HCT116 (cell line): ENCODE data around the gene SMPDL3A. TPM values are rescaled to one million over a fixed set of nuclear protein-coding genes. Genes with fewer than 3 reads are reported as not detected.

Source experiments
- ATAC-seq: fragments of 200-7000 bp; cut with Tn5 transposase; 2 replicates; pipeline ENCODE4 v1.9.1; 2020; ENCODE audit warnings: mild to moderate bottlenecking, moderate library complexity
- BruUV-seq: library from RNA; stranded (reverse); fragments of 400-500 nt; replicated peaks from 2 replicates; lab custom pipeline; 2021; lab: Mats Ljungman, UMichigan
- CTCF ChIA-PET: fragments of 300-600 bp; sonication (Branson Sonifier 250); formaldehyde crosslinking; loops from one replicate; lab custom pipeline; 2021; ENCODE audit warnings: antibody characterized with exemption; lab: Charles Lee
- POLR2A ChIA-PET: fragments of 300-600, 350-600 bp; sonication (Branson Sonifier 250); formaldehyde crosslinking; loops from one replicate; lab custom pipeline; 2021; ENCODE audit warnings: antibody characterized with exemption; lab: Charles Lee
- RAD21 ChIA-PET, 2 experiments: fragments of 300-600 bp; sonication (Branson Sonifier 250); formaldehyde crosslinking; loops; one replicate each; lab custom pipeline; 2023; ENCODE audit warnings: low total read pairs in 2 of 2; ENCODE audit not compliant: uncharacterized antibody in 2 of 2, unreplicated experiment in 2 of 2, low non-redundant PET in 1 of 2; lab: Charles Lee
- DNase-seq: peaks from one replicate; pipeline ENCODE4 v3.0.0-alpha.2; 2010; ENCODE audit warnings: low read depth, low spot score
- H2AFZ ChIP-seq: fragments of 200-600 bp; shearing (Covaris generic), sonication (generic); 2 replicates; pipeline ENCODE4 v1.6.1; 2017; ENCODE audit warnings: low read depth, mixed run types, mixed read lengths, antibody characterized with exemption, low read length; ENCODE audit not compliant: poor library complexity, severe bottlenecking
- H3K27ac ChIP-seq: 2 replicates; pipeline ENCODE4 v1.5.1; 2012; ENCODE audit warnings: low read depth, low read length
- H3K27me3 ChIP-seq: fragments of 200-600 bp; sonication (generic); 2 replicates; pipeline ENCODE4 v1.6.1; 2016; ENCODE audit warnings: mixed run types, low read length, mixed read lengths; ENCODE audit not compliant: insufficient read depth
- H3K36me3 ChIP-seq, 2 experiments: fragments of 200-500 bp in 1 of 2; fragments of 200-600 bp in 1 of 2; sonication (Bioruptor generic) in 1 of 2; sonication (generic) in 1 of 2; 2 replicates each; pipeline versions ENCODE4 v1.5.1 to v1.6.1; 2014 to 2016; ENCODE audit warnings: low read length in 2 of 2, inconsistent platforms in 1 of 2, mixed read lengths in 1 of 2, mixed run types in 1 of 2; ENCODE audit not compliant: insufficient read depth in 2 of 2, control insufficient read depth in 1 of 2
- H3K4me1 ChIP-seq, 2 experiments: fragments of 200-600 bp in 1 of 2; sonication (generic) in 1 of 2; 2 replicates each; pipeline versions ENCODE4 v1.5.1 to v1.6.1; 2012 to 2017; ENCODE audit warnings: low read length in 2 of 2, inconsistent platforms in 1 of 2, mild to moderate bottlenecking in 1 of 2, mixed read lengths in 1 of 2, mixed run types in 1 of 2, moderate library complexity in 1 of 2; ENCODE audit not compliant: insufficient read depth in 2 of 2, control insufficient read depth in 1 of 2
- H3K4me2 ChIP-seq: fragments of 200-600 bp; sonication (generic); 2 replicates; pipeline ENCODE4 v1.6.1; 2017; ENCODE audit warnings: mixed run types, low read length, mixed read lengths
- H3K4me3 ChIP-seq, 2 experiments: fragments of 200-600 bp in 1 of 2; sonication (generic) in 1 of 2; replicated peaks in 1 of 2; 2 replicates each; pipeline ENCODE4 v1.5.1; 2011 to 2016; ENCODE audit warnings: low read length in 2 of 2, control low read depth in 1 of 2, low read depth in 1 of 2, mild to moderate bottlenecking in 1 of 2, mixed read lengths in 1 of 2, mixed run types in 1 of 2
- H3K79me2 ChIP-seq: fragments of 200-600 bp; sonication (generic); 2 replicates; pipeline ENCODE4 v1.6.1; 2017; ENCODE audit warnings: mild to moderate bottlenecking, mixed run types, low read length, moderate library complexity, mixed read lengths; ENCODE audit not compliant: insufficient read depth
- H3K9ac ChIP-seq: fragments of 200-600 bp; sonication (generic); 2 replicates; pipeline ENCODE4 v1.6.1; 2016; ENCODE audit warnings: low read length, mixed read lengths
- H3K9me2 ChIP-seq: fragments of 200-600 bp; sonication (generic), shearing (Covaris generic); 2 replicates; pipeline ENCODE4 v1.6.1; 2017; ENCODE audit warnings: mixed run types, mild to moderate bottlenecking, moderate library complexity; ENCODE audit not compliant: insufficient read depth
- H3K9me3 ChIP-seq, 2 experiments: fragments of 200-500 bp in 1 of 2; fragments of 200-600 bp in 1 of 2; sonication (Bioruptor generic) in 1 of 2; sonication (generic) in 1 of 2; 2 replicates each; pipeline ENCODE4 v1.6.1; 2014 to 2017; ENCODE audit warnings: low read length in 2 of 2, mixed read lengths in 2 of 2, inconsistent platforms in 1 of 2, low read depth in 1 of 2, mild to moderate bottlenecking in 1 of 2, mixed run types in 1 of 2, moderate library complexity in 1 of 2; ENCODE audit not compliant: control insufficient read depth in 1 of 2, insufficient read depth in 1 of 2
- H4K20me1 ChIP-seq: fragments of 200-600 bp; sonication (generic), shearing (Covaris generic); 2 replicates; pipeline ENCODE4 v1.6.1; 2017; ENCODE audit warnings: mixed run types, mild to moderate bottlenecking, moderate library complexity; ENCODE audit not compliant: insufficient read depth
- CBX3 ChIP-seq: IDR thresholded peaks from 2 replicates; pipeline ENCODE4 v1.6.1; 2012; ENCODE audit warnings: low read depth
- CEBPB ChIP-seq: IDR thresholded peaks from 2 replicates; pipeline ENCODE4 v1.6.1; 2012; ENCODE audit warnings: low read depth
- EGR1 ChIP-seq: IDR thresholded peaks from 2 replicates; pipeline ENCODE4 v1.6.1; 2012; ENCODE audit warnings: low read depth
- EZH2 ChIP-seq: fragments of 200-600 bp; sonication (generic); IDR thresholded peaks from 2 replicates; pipeline ENCODE4 v1.6.1; 2017; ENCODE audit warnings: antibody characterized with exemption, mixed run types
- EZH2phosphoT487 ChIP-seq: fragments of 200-600 bp; IDR thresholded peaks from 2 replicates; pipeline ENCODE4 v1.6.1; 2018; ENCODE audit warnings: antibody characterized with exemption, borderline replicate concordance
- JUND ChIP-seq: IDR thresholded peaks from 2 replicates; pipeline ENCODE4 v1.6.1; 2012
- POLR2A ChIP-seq: IDR thresholded peaks from 2 replicates; pipeline ENCODE4 v1.7.0; 2011; ENCODE audit warnings: borderline replicate concordance; ENCODE audit not compliant: insufficient read depth, insufficient read length; ENCODE audit errors: extremely low read depth
- POLR2AphosphoS5 ChIP-seq: IDR thresholded peaks from 2 replicates; pipeline ENCODE4 v1.6.1; 2011; ENCODE audit warnings: mild to moderate bottlenecking, low read depth, low read length, moderate library complexity
- RAD21 ChIP-seq: IDR thresholded peaks from 2 replicates; pipeline ENCODE4 v1.6.1; 2012; ENCODE audit warnings: low read depth, mild to moderate bottlenecking
- SIN3A ChIP-seq: IDR thresholded peaks from 2 replicates; pipeline ENCODE4 v1.6.1; 2012; ENCODE audit warnings: low read depth
- SP1 ChIP-seq: IDR thresholded peaks from 2 replicates; pipeline ENCODE4 v1.6.1; 2012; ENCODE audit warnings: low read depth
- SRF ChIP-seq: IDR thresholded peaks from 2 replicates; pipeline ENCODE4 v1.6.1; 2012; ENCODE audit warnings: low read depth
- YY1 ChIP-seq: IDR thresholded peaks from 2 replicates; pipeline ENCODE4 v1.6.1; 2011; ENCODE audit warnings: low read length, low read depth, moderate library complexity, mild to moderate bottlenecking; ENCODE audit not compliant: insufficient replicate concordance; ENCODE audit errors: extremely low read depth
- ZFX ChIP-seq: fragments of 450-650 bp; IDR thresholded peaks from 2 replicates; pipeline ENCODE4 v1.6.1; 2017
- ZNF274 ChIP-seq: fragments of 200-500 bp; sonication (Bioruptor generic); IDR thresholded peaks from 2 replicates; pipeline ENCODE4 v1.6.1; 2014; ENCODE audit warnings: mild to moderate bottlenecking, low read depth, low read length, inconsistent platforms
- intact Hi-C: fragments of 100-400 bp; cut with micrococcal nuclease; formaldehyde crosslinking; loops from 2 replicates; pipeline ENCODE4 v1.10.0; 2022
- total RNA-seq: library from RNA; stranded (reverse); gene quantifications from one replicate; pipeline ENCODE4 v1.2.1, GENCODE V29; 2021; ENCODE audit not compliant: unreplicated experiment
- TF ChIP-seq, protein P1 (sequence below): IDR thresholded peaks from 2 replicates; pipeline ENCODE4 v1.6.1; 2012
- TF ChIP-seq, protein P2 (sequence below): IDR thresholded peaks from 2 replicates; pipeline ENCODE4 v1.6.1; 2012; ENCODE audit warnings: low read depth
- TF ChIP-seq, protein P3 (sequence below), 3 experiments: fragments of 200-600 bp in 1 of 3; sonication (generic) in 1 of 3; IDR thresholded peaks in 2 of 3; conservative IDR thresholded peaks in 1 of 3; 2 replicates each; pipeline ENCODE4 v1.5.1; 2012 to 2017; ENCODE audit warnings: low read depth in 2 of 3, low read length in 2 of 3, antibody characterized with exemption in 1 of 3, borderline replicate concordance in 1 of 3, control low read depth in 1 of 3, mild to moderate bottlenecking in 1 of 3, mixed read lengths in 1 of 3, mixed run types in 1 of 3, moderate library complexity in 1 of 3; ENCODE audit not compliant: insufficient read depth in 1 of 3
- TF ChIP-seq, protein P4 (sequence below): IDR thresholded peaks from 2 replicates; pipeline ENCODE4 v1.6.1; 2011; ENCODE audit warnings: mild to moderate bottlenecking, low read length, moderate library complexity; ENCODE audit not compliant: insufficient replicate concordance; ENCODE audit errors: extremely low read depth

The SMPDL3A gene
- total RNA-seq, 1 experiment from 2014 or later, result 2.4 TPM

DNA sequence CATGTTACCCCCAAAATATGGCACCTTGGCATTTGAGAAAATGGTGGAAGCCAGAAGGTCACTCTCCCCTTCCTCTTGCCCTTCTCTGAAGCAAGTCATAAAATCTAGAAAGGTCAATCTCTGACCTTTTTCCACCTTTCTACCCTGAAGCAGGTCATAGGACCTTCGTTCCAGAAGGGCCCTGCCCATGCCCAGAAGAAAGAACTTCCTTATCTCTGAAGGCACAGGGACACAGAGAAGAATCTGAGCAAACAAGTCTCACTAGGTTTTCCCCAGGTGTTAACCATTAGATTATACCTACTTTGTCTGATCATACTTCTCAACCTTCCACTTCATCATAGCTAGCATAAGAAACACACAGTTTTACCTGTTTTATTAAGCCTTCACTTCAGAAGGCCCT lies 42.5 kb downstream of the SMPDL3A start:
- no peaks in the 10 kb centered on the region for H3K9me2 ChIP-seq
- no TSS peak for BruUV-seq
- H2AFZ ChIP-seq, result no peak overlapping the region
- no peak overlapping the region for H3K9ac ChIP-seq
- ATAC-seq, result no peak
- no peaks in the 10 kb centered on the region for H3K9me3 ChIP-seq
- H3K36me3 ChIP-seq, result no peaks in the 10 kb centered on the region
- H4K20me1 ChIP-seq, result no peaks in the 10 kb centered on the region
- TF ChIP-seq ZNF274, result no peak
- TF ChIP-seq RAD21, result no peak
- TF ChIP-seq, protein P1, sequence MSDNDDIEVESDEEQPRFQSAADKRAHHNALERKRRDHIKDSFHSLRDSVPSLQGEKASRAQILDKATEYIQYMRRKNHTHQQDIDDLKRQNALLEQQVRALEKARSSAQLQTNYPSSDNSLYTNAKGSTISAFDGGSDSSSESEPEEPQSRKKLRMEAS, result no peak
- no peak for TF ChIP-seq CBX3
- no peak for TF ChIP-seq CEBPB
- no peak for TF ChIP-seq EZH2
- no peak for TF ChIP-seq SIN3A
- no peak for TF ChIP-seq SP1
- TF ChIP-seq YY1, result no peak
- TF ChIP-seq EGR1, result no peak
- TF ChIP-seq, protein P2, sequence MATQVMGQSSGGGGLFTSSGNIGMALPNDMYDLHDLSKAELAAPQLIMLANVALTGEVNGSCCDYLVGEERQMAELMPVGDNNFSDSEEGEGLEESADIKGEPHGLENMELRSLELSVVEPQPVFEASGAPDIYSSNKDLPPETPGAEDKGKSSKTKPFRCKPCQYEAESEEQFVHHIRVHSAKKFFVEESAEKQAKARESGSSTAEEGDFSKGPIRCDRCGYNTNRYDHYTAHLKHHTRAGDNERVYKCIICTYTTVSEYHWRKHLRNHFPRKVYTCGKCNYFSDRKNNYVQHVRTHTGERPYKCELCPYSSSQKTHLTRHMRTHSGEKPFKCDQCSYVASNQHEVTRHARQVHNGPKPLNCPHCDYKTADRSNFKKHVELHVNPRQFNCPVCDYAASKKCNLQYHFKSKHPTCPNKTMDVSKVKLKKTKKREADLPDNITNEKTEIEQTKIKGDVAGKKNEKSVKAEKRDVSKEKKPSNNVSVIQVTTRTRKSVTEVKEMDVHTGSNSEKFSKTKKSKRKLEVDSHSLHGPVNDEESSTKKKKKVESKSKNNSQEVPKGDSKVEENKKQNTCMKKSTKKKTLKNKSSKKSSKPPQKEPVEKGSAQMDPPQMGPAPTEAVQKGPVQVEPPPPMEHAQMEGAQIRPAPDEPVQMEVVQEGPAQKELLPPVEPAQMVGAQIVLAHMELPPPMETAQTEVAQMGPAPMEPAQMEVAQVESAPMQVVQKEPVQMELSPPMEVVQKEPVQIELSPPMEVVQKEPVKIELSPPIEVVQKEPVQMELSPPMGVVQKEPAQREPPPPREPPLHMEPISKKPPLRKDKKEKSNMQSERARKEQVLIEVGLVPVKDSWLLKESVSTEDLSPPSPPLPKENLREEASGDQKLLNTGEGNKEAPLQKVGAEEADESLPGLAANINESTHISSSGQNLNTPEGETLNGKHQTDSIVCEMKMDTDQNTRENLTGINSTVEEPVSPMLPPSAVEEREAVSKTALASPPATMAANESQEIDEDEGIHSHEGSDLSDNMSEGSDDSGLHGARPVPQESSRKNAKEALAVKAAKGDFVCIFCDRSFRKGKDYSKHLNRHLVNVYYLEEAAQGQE, result no peak
- TF ChIP-seq JUND, result no peak
- TF ChIP-seq POLR2AphosphoS5, result no peak
- TF ChIP-seq, protein P3, sequence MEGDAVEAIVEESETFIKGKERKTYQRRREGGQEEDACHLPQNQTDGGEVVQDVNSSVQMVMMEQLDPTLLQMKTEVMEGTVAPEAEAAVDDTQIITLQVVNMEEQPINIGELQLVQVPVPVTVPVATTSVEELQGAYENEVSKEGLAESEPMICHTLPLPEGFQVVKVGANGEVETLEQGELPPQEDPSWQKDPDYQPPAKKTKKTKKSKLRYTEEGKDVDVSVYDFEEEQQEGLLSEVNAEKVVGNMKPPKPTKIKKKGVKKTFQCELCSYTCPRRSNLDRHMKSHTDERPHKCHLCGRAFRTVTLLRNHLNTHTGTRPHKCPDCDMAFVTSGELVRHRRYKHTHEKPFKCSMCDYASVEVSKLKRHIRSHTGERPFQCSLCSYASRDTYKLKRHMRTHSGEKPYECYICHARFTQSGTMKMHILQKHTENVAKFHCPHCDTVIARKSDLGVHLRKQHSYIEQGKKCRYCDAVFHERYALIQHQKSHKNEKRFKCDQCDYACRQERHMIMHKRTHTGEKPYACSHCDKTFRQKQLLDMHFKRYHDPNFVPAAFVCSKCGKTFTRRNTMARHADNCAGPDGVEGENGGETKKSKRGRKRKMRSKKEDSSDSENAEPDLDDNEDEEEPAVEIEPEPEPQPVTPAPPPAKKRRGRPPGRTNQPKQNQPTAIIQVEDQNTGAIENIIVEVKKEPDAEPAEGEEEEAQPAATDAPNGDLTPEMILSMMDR (IDR thresholded peaks at IDR 0.05 in 2 of 3, conservative IDR thresholded peaks at IDR 0.05 in 1 of 3; ENCODE audit: borderline replicate concordance in 1 of 3, insufficient read depth in 1 of 3, low read depth in 2 of 3, low read length in 2 of 3), result no peak
- TF ChIP-seq POLR2A, result no peak
- TF ChIP-seq ZFX, result no peak
- TF ChIP-seq EZH2phosphoT487, result no peak
- TF ChIP-seq, protein P4, sequence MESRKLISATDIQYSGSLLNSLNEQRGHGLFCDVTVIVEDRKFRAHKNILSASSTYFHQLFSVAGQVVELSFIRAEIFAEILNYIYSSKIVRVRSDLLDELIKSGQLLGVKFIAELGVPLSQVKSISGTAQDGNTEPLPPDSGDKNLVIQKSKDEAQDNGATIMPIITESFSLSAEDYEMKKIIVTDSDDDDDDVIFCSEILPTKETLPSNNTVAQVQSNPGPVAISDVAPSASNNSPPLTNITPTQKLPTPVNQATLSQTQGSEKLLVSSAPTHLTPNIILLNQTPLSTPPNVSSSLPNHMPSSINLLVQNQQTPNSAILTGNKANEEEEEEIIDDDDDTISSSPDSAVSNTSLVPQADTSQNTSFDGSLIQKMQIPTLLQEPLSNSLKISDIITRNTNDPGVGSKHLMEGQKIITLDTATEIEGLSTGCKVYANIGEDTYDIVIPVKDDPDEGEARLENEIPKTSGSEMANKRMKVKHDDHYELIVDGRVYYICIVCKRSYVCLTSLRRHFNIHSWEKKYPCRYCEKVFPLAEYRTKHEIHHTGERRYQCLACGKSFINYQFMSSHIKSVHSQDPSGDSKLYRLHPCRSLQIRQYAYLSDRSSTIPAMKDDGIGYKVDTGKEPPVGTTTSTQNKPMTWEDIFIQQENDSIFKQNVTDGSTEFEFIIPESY, result no peak
- no peak for TF ChIP-seq SRF
- H3K4me1 ChIP-seq, result no peaks in the 10 kb centered on the region
- H3K27ac ChIP-seq, result no peak overlapping the region
- ChIA-PET CTCF (interaction anchor here (1.5 kb wide), 1 partner anchor 100 kb away, joined by 5 read pairs; no protein-coding TSS in a partner anchor), POLR2A (no interaction called here), RAD21 (no interaction called here)
- no peak overlapping the region for H3K4me3 ChIP-seq
- H3K27me3 ChIP-seq, result no peaks in the 10 kb centered on the region
- no peaks in the 10 kb centered on the region for H3K79me2 ChIP-seq
- no peak overlapping the region for H3K4me2 ChIP-seq
- DNase-seq, result no peak
- intact Hi-C loops, result no loop called here
